ENCODE results near the gene SLC26A9.

DNA sequence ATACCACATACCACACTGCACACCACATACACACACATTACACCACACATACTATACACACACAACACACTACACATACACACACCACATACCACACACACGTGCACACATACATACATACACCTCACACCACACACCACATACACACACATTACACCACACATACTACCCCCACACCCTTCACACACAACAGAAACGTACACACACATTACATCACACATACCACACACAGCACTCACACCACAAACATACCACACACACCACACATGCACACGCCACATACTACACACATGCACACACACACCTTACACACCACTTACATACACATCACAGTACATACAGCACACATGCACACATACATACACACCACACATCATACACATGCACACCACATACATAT lies 31.5 kb upstream of the SLC26A9 start:
- TF ChIP-seq, protein P1, sequence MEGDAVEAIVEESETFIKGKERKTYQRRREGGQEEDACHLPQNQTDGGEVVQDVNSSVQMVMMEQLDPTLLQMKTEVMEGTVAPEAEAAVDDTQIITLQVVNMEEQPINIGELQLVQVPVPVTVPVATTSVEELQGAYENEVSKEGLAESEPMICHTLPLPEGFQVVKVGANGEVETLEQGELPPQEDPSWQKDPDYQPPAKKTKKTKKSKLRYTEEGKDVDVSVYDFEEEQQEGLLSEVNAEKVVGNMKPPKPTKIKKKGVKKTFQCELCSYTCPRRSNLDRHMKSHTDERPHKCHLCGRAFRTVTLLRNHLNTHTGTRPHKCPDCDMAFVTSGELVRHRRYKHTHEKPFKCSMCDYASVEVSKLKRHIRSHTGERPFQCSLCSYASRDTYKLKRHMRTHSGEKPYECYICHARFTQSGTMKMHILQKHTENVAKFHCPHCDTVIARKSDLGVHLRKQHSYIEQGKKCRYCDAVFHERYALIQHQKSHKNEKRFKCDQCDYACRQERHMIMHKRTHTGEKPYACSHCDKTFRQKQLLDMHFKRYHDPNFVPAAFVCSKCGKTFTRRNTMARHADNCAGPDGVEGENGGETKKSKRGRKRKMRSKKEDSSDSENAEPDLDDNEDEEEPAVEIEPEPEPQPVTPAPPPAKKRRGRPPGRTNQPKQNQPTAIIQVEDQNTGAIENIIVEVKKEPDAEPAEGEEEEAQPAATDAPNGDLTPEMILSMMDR (IDR thresholded peaks at IDR 0.05): no peak
- TF ChIP-seq POLR2A (IDR thresholded peaks at IDR 0.05): no peak
